Testis (tissue), 2 donors: ENCODE data around the gene ACSF2.
"Not testable (repeated sequence)": the region's sequence is repeated elsewhere in the genome, so short reads cannot be mapped to it uniquely, and the experiment has no call there.

ENCODE experiments used
- CTCF ChIP-seq, 3 experiments: fragments of 450-650 bp in 2 of 3; fragments of 200-600 bp in 1 of 3; sonication (generic) in 1 of 3; IDR thresholded peaks; one replicate each; pipeline ENCODE4 v1.5.1; 2016 to 2019; ENCODE audit warnings: antibody characterized with exemption in 3 of 3, mild to moderate bottlenecking in 2 of 3, moderate library complexity in 1 of 3
- POLR2A ChIP-seq: fragments of 450-650 bp; IDR thresholded peaks from one replicate; pipeline ENCODE4 v1.6.1; 2017; ENCODE audit warnings: antibody characterized with exemption, mild to moderate bottlenecking, moderate library complexity

DNA sequence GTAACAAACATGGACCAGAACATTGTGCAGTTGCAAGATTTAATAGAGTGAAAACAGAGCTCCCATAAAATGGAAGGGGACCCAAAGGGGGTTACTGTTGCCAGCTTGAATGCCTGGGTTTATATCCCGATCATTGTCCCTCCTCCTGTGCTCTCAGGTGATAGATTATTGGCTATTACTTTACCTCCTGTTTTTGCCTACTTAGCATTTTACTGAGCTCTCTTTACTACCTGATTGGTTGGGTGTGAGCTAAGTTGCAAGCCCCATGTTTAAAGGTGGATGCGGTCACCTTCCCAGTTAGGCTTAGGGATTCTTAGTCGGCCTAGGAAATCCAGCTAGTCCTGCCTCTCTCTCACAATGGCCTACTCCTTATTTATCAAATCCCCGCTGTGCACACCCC lies 20.7 kb upstream of the ACSF2 start:
- not testable (repeated sequence) for TF ChIP-seq CTCF (IDR thresholded peaks at IDR 0.05); POLR2A
